Measurements from ENCODE around the gene FAR2.
"Not testable (repeated sequence)": the region's sequence is repeated elsewhere in the genome, so short reads cannot be mapped to it uniquely, and the experiment has no call there.

The FAR2 gene

DNA sequence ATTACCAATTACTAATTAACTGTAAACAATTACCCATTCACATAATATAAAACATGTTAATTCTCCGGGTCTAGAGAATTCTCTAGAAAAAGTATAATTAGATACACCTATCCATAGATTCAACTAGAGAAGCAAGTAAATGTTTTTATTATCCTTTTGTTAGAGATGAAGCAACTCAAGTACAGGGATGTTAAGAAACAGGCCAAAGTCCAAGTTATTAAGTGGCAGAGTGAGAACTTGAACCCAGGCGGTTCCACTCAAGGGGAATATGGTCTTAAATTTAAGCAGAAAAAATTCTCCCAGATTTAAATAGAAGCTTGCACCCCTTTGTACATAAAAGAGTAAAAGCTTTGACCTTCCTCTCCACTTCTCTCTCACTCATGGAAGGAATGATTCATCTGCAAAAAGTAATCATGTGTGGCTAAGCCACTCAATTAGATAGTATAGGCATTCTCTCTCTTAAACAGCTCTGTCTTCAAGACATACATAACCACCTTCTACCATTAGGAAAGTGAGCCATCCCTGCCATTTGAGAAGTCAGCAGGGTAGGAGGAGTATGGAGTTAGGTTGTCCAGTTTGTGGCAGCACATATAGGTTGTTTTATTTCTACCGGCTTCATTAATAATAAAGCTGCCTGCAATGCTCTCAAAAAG is 197.8 kb downstream of the FAR2 start:
- DNase-seq = no peak

DNA sequence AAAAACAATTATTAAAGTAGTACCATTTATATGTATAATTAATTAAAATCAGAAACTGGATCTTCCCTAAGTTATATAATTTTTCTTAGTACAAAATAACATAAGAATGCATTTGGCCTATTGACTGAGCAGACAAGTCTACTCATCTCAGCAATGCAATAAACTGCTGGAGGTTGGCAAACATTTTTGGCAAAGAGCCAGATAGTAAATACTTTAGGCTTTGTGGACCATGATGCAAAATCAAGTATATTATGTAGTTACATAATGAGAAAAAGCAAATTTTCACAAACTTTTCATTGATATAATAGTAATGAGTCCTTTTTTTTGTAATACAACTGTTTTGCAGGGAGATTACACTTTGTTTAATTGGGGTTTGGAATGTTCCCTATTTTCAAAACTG is 201.0 kb downstream of the FAR2 start:
- DNase-seq = no peak

DNA sequence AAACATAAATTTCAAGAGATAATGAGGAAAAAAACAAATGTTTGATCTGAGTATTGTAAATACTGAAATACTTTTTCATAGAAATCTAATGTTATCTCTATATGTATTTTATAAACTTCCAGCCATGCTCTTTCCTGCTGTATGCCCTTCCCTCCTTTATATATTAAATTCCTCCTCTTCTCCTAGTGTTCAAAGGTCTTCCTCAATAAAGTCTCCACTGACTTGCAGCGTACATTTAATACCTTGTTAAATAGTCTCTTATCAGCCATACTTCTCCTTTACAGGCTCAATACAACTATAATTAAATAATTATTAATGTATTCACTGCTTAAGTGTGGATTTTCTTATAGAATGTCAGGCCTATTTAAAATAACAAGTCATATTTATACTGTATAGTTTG is 205.9 kb downstream of the FAR2 start:
- DNase-seq = no peak

- no peak for DNase-seq
Measured at GRCh38 chr12:29365091-29365490, 216.0 kb downstream of the FAR2 start.

DNA sequence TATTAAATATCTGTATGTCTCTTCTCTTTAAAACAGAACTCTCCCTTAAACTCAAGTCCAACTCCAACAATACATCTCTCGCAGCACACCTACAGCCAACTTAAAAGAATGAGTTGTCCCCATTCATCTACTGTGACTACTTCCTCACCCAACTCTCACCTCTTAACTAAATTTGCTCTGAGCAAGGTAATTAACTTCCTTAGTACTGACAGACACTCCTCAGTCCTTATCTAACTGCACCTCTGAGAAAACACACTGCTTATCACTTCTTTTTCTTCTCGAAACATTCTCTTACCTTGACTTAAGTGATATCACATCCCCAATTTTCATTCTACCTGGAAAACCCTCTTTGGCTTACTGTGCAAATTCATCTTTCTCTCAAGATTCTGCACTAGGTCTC is 224.9 kb downstream of the FAR2 start:
- no peak for DNase-seq

DNA sequence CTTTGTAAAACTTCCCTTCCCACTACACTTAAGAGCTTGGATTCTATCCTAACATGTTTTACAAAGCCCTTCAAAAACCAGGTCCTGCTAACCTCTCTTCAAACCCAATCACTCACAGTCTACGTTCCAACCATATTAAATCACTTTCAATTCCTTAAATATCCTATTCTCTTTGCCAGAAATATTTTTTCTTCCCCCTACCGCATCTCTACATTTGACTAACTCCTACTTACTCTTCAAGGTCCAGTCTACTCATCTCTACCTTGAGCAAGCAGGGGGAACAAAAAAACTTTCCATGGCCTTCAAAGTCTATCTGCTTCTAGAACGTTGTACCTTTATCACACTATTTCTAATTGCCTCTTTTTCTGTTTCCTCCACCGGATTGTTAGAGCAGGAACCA is 225.8 kb downstream of the FAR2 start:
- no peak for DNase-seq

- no peak for DNase-seq
Measured at GRCh38 chr12:29376118-29376517, 227.0 kb downstream of the FAR2 start.

GRCh38 chr12:29380536-29381523 is 231.8 kb downstream of the FAR2 start, which contains the start of gene ERGIC2:
ERGIC2 (minus strand) TSS chr12:29381172; CDS start chr12:29371633, 9,539 bp downstream.
- peak; percentile 99 for DNase-seq

DNA sequence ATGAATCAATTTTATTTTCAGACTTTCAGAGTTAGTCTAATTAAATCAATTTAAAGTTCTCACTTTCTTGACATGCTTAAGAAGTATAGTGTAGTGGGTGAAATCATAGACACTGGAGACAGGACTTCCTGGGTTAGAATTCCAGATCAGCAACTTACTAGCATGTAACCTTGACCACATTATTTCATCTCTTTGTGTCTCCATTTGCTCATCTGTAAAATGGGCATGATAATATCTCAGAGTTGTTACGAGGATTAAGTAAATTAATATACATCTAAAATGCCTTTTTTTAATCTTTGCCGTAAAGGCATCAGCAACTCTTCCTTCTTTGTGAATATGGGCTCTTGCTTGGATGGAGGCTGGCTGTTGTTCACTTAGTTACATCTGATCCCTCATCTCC is 233.2 kb downstream of the FAR2 start:
- DNase-seq = no peak

GRCh38 chr12:29385194-29385593 is 236.1 kb downstream of the FAR2 start:
- not testable (repeated sequence) for DNase-seq

All from CD4-positive, alpha-beta T cell treated with Interleukin-4 for 4 hours (primary cell).